Tibial artery (tissue), 4 donors: ENCODE measurements around the gene COL4A2.

ENCODE experiments used
- DNase-seq, 2 donors: peaks; one replicate each; pipeline ENCODE4 v3.0.0-alpha.2; 2019
- H3K27ac ChIP-seq, 2 donors: fragments of 200-600 bp; sonication (generic) in 1 of 2; 1 replicate in 1 of 2; 2 replicates in 1 of 2; pipeline ENCODE4 v1.5.1; 2018 to 2019; ENCODE audit warnings: mild to moderate bottlenecking in 1 of 2
- H3K27me3 ChIP-seq, 2 donors: fragments of 200-600 bp; sonication (generic) in 1 of 2; one replicate each; pipeline versions ENCODE4 v1.5.1 to v1.6.0; 2016 to 2019
- H3K36me3 ChIP-seq, 3 donors: fragments of 200-600 bp; sonication (generic) in 2 of 3; one replicate each; pipeline ENCODE4 v1.5.1; 2016 to 2019; ENCODE audit warnings: mild to moderate bottlenecking in 2 of 3
- H3K4me1 ChIP-seq, 4 donors: fragments of 200-600 bp; sonication (generic) in 2 of 4; 1 replicate in 3 of 4; 2 replicates in 1 of 4; pipeline ENCODE4 v1.5.1; 2016 to 2019
- H3K4me3 ChIP-seq, 2 donors: fragments of 200-600 bp; sonication (generic) in 1 of 2; 1 replicate in 1 of 2; 2 replicates in 1 of 2; pipeline ENCODE4 v1.5.1; 2018 to 2019; ENCODE audit warnings: mild to moderate bottlenecking in 2 of 2
- H3K9me3 ChIP-seq, 3 donors: fragments of 200-600 bp; sonication (generic) in 1 of 3; one replicate each; pipeline ENCODE4 v1.5.1; 2016 to 2019
- intact Hi-C: fragments of 100-400 bp; cut with DNase I; formaldehyde crosslinking; loops from one replicate; pipeline ENCODE4 v1.15.0; 2023; ENCODE audit warnings: low total_unique reads
- TF ChIP-seq, protein P1 (sequence below), 2 experiments: fragments of 200-600 bp in 1 of 2; fragments of 450-650 bp in 1 of 2; IDR thresholded peaks; one replicate each; pipeline ENCODE4 v1.5.1; 2017 to 2019; ENCODE audit warnings: antibody characterized with exemption in 2 of 2, mild to moderate bottlenecking in 1 of 2, moderate library complexity in 1 of 2

The COL4A2 gene

DNA sequence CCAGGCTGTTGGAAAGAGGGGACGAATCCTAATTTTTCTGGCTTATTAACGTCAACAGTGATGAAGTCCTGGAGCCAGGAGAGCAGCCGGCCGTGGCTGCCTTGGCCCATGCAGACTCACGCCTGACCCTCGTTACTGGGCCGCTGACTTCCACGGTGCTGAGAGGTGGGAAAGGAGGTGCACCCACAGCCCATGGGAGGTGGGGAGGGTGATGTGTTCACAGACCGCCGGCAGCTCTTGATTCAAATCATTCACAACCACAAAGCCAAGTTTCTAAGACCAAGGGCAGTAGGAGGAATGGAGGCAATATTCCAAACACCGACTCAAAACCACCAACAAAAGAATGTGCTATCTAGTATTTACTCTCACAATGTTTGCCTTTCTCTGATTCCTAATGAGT lies 24.3 kb downstream of the COL4A2 start:
- Histone ChIP-seq H3K4me3 (peak overlapping the region; percentile 11 to 38), H3K27ac (peak overlapping the region; percentile 92 to 93), H3K27me3 (no peaks in the 10 kb centered on the region), H3K4me1 (peaks cover 0 to 100% (median 71%) of the 10 kb centered on the region in 4 donors), H3K36me3 (no peaks in the 10 kb centered on the region), H3K9me3 (no peaks in the 10 kb centered on the region)
- DNase-seq, result peak in 1 of 2 donors; percentile 67
- intact Hi-C loops, result no loop called here
- TF ChIP-seq, protein P1, sequence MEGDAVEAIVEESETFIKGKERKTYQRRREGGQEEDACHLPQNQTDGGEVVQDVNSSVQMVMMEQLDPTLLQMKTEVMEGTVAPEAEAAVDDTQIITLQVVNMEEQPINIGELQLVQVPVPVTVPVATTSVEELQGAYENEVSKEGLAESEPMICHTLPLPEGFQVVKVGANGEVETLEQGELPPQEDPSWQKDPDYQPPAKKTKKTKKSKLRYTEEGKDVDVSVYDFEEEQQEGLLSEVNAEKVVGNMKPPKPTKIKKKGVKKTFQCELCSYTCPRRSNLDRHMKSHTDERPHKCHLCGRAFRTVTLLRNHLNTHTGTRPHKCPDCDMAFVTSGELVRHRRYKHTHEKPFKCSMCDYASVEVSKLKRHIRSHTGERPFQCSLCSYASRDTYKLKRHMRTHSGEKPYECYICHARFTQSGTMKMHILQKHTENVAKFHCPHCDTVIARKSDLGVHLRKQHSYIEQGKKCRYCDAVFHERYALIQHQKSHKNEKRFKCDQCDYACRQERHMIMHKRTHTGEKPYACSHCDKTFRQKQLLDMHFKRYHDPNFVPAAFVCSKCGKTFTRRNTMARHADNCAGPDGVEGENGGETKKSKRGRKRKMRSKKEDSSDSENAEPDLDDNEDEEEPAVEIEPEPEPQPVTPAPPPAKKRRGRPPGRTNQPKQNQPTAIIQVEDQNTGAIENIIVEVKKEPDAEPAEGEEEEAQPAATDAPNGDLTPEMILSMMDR (IDR thresholded peaks at IDR 0.05), result no peak

DNA sequence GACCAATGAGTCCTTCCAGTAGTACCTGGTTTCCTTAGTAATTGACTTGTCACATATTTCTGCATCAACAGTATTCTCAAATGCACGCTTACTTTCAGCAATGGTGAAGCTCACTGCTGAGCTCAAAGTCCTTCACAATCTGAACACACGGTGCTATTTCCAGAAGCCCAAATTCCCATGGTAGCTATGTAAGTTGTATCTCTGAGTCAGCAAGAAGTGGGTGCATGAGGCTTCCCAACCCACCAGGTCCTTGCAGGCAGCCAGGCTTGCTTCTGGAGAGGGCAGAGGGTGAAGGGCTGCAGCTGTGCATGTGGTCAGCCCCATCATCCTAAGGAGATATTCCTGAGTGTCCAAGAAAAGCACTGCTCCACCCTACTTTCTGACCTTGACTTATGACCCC lies 25.7 kb downstream of the COL4A2 start:
- intact Hi-C loops, result no loop called here
- peak in 1 of 2 donors; percentile 52 for DNase-seq
- TF ChIP-seq, protein P1 (IDR thresholded peaks at IDR 0.05), result no peak

DNA sequence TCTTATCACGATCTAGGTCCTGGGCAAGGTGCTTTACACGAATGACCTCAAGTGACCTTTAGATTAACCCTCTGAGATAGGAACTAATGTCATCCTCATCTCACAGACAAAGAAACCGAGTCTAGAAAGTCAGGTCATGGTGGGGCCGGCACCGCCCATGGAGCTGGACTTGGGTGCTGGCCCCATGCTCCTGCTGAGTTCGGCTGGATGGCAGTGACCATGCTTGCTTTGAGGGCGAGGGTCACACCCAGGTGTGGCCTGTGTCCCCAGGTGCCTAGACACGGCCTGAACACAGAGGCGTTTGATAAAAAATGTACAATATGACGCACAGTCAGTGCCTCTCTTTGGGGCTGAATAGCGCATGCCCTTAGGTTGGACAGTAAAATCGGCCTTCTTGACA lies 26.8 kb downstream of the COL4A2 start:
- Histone ChIP-seq H3K4me1 (peaks cover 8 to 100% (median 79%) of the 10 kb centered on the region in 4 donors), H3K36me3 (no peaks in the 10 kb centered on the region), H3K27me3 (no peaks in the 10 kb centered on the region), H3K27ac (peak overlapping the region; percentile 92 to 93), H3K4me3 (no peak overlapping the region), H3K9me3 (no peaks in the 10 kb centered on the region)
- intact Hi-C loops, result no loop called here
- TF ChIP-seq, protein P1 (IDR thresholded peaks at IDR 0.05), result no peak
- DNase-seq, result peak in 1 of 2 donors; percentile 54

More for the DNA sequence above, 25.7 kb downstream of the COL4A2 start:
- Histone ChIP-seq H3K27ac (peak overlapping the region; percentile 92 to 93), H3K4me1 (peaks cover under 1 to 100% (median 73%) of the 10 kb centered on the region in 4 donors), H3K4me3 (no peak overlapping the region), H3K36me3 (no peaks in the 10 kb centered on the region), H3K9me3 (no peaks in the 10 kb centered on the region), H3K27me3 (no peaks in the 10 kb centered on the region)

DNA sequence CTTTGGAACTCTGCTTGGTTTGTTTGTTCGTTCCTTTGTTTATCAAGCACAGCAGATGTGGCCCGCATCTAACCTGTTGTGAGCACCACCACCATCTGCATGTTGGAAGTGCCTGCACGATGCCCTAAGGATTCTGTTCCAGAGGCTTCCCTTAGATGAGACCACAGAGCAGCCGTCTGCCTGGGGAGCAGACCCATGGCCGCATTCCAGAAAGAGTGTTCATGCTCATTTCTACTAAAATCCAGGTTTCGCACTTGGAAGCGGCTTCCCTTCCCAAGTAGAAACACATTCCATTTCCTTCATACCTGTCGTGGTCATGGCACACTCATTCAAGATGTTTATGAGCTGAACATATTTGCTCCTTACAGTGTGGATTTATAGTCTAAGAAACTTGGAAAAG lies 27.2 kb downstream of the COL4A2 start:
- no peak overlapping the region for H3K4me3 ChIP-seq
- H3K9me3 ChIP-seq, result no peaks in the 10 kb centered on the region
- peak overlapping the region; percentile 92 to 93 for H3K27ac ChIP-seq
- H3K36me3 ChIP-seq, result no peaks in the 10 kb centered on the region
- H3K27me3 ChIP-seq, result no peaks in the 10 kb centered on the region
- TF ChIP-seq, protein P1 (IDR thresholded peaks at IDR 0.05), result no peak
- H3K4me1 ChIP-seq, result peaks cover 8 to 100% (median 79%) of the 10 kb centered on the region in 4 donors
- DNase-seq, result peak in 1 of 2 donors; percentile 34
- intact Hi-C loops, result no loop called here

DNA sequence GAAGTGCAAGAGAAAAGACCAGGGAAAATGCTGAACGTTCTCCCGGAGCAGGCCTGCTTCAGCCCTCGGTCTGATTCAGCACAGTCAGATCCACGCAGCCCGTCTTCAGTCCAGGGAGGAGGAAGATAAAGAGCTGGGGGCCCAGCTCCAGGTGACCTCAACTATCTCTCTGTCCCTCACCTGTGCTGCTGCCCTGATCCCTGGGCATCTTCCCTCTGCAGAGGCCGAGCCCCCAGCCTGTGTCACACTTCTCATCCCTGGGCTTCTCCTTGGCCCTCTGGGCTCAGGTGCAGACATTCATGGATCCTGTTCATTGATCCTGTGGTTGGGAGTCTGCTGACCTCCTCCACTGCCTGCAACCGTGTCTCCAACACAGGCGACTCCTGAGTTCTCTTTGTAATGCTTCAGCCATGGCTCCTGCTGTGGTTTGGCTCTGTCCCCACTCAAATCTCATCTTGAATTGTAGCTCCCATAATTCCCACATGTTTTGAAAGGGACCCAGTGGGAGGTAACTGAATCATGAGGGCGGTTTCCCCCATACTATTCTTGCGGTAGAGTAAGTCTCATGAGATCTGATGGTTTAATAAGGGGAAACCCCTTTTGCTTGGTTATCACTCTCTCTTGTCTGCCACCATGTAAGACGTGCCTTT lies 27.9 kb downstream of the COL4A2 start:
- Histone ChIP-seq H3K27me3 (no peaks in the 10 kb centered on the region), H3K9me3 (no peaks in the 10 kb centered on the region), H3K27ac (peak overlapping the region; percentile 92 to 93), H3K4me3 (no peak overlapping the region), H3K36me3 (no peaks in the 10 kb centered on the region), H3K4me1 (peaks cover 8 to 100% (median 81%) of the 10 kb centered on the region in 4 donors)
- intact Hi-C loops, result no loop called here
- DNase-seq, result peak in 1 of 2 donors; percentile 61
- TF ChIP-seq, protein P1 (IDR thresholded peaks at IDR 0.05), result no peak
